ENCODE results near the gene BYSL.
"Not testable (repeated sequence)": the region's sequence is repeated elsewhere in the genome, so short reads cannot be mapped to it uniquely, and the experiment has no call there.

The BYSL gene

GRCh38 chr6:41942882-41943281, 21.6 kb downstream of the BYSL start:
- not testable (repeated sequence) for DNase-seq (ENCODE audit: low read depth)

GRCh38 chr6:41943456-41943855, 22.2 kb downstream of the BYSL start:
- DNase-seq (ENCODE audit: low read depth), result no peak

GRCh38 chr6:41947581-41948220, 26.4 kb downstream of the BYSL start:
- no peak for DNase-seq (ENCODE audit: low read depth)

- DNase-seq (ENCODE audit: low read depth), result no peak
These were observed 33.4 kb downstream of the BYSL start for GRCh38 chr6:41954668-41955067.

GRCh38 chr6:41955412-41955811, 34.1 kb downstream of the BYSL start:
- DNase-seq (ENCODE audit: low read depth), result no peak

GRCh38 chr6:41957117-41957516, 35.8 kb downstream of the BYSL start:
- DNase-seq (ENCODE audit: low read depth), result no peak

GRCh38 chr6:41958022-41958856, 36.9 kb downstream of the BYSL start:
- DNase-seq (ENCODE audit: low read depth), result no peak

GRCh38 chr6:41960028-41960427, 38.7 kb downstream of the BYSL start:
- no peak for DNase-seq (ENCODE audit: low read depth)

GRCh38 chr6:41963371-41963770, 42.1 kb downstream of the BYSL start:
- DNase-seq (ENCODE audit: low read depth), result no peak

- no peak for DNase-seq (ENCODE audit: low read depth)
These were observed 43.0 kb downstream of the BYSL start for GRCh38 chr6:41964201-41964887.

- DNase-seq (ENCODE audit: low read depth), result no peak
These were observed 44.3 kb downstream of the BYSL start for GRCh38 chr6:41965429-41966213.

GRCh38 chr6:41966214-41966920, 45.1 kb downstream of the BYSL start:
- DNase-seq (ENCODE audit: low read depth), result no peak

- no peak for DNase-seq (ENCODE audit: low read depth)
These were observed 45.6 kb downstream of the BYSL start for GRCh38 chr6:41966961-41967311.

- no peak for DNase-seq (ENCODE audit: low read depth)
These were observed 46.3 kb downstream of the BYSL start for GRCh38 chr6:41967312-41968287.

GRCh38 chr6:41970436-41970846, 49.1 kb downstream of the BYSL start:
- peak; percentile 38 for DNase-seq (ENCODE audit: low read depth)

GRCh38 chr6:41972826-41973225, 51.5 kb downstream of the BYSL start:
- DNase-seq (ENCODE audit: low read depth), result no peak

- DNase-seq (ENCODE audit: low read depth), result no peak
These were observed 53.1 kb downstream of the BYSL start for GRCh38 chr6:41974281-41974825.

- no peak for DNase-seq (ENCODE audit: low read depth)
These were observed 54.0 kb downstream of the BYSL start for GRCh38 chr6:41975276-41975675.

- DNase-seq (ENCODE audit: low read depth), result peak; percentile 13
These were observed 55.6 kb downstream of the BYSL start for GRCh38 chr6:41976794-41977484.
